Measurements from ENCODE around the gene KDR.

KDR gene

GRCh38 chr4:55077577-55077976 lies 47.8 kb downstream of the KDR start:
- no peak for DNase-seq

GRCh38 chr4:55075823-55076716 lies 49.3 kb downstream of the KDR start:
- DNase-seq = no peak

GRCh38 chr4:55075376-55075775 lies 50.0 kb downstream of the KDR start:
- no peak for DNase-seq

GRCh38 chr4:55074386-55074785 lies 51.0 kb downstream of the KDR start:
- DNase-seq = no peak

- DNase-seq = no peak
These were observed 53.4 kb downstream of the KDR start for GRCh38 chr4:55071951-55072350.

GRCh38 chr4:55069248-55069647 lies 56.1 kb downstream of the KDR start:
- no peak for DNase-seq

GRCh38 chr4:55068522-55068921 lies 56.9 kb downstream of the KDR start:
- no peak for DNase-seq

- no peak for DNase-seq
These were observed 59.4 kb downstream of the KDR start for GRCh38 chr4:55066018-55066417.

GRCh38 chr4:55055529-55055928 lies 69.9 kb downstream of the KDR start:
- no peak for DNase-seq

- no peak for DNase-seq
These were observed 73.9 kb downstream of the KDR start for GRCh38 chr4:55051532-55051931.

- DNase-seq = no peak
These were observed 74.9 kb downstream of the KDR start for GRCh38 chr4:55050418-55050950.

- no peak for DNase-seq
These were observed 87.1 kb downstream of the KDR start for GRCh38 chr4:55038176-55038890.

- DNase-seq = no peak
These were observed 87.7 kb downstream of the KDR start for GRCh38 chr4:55037728-55038127.

- no peak for DNase-seq
These were observed 89.0 kb downstream of the KDR start for GRCh38 chr4:55036405-55036804.

GRCh38 chr4:55035892-55036291 lies 89.5 kb downstream of the KDR start:
- DNase-seq = no peak

- DNase-seq = no peak
These were observed 92.1 kb downstream of the KDR start for GRCh38 chr4:55033296-55033695.

GRCh38 chr4:55032788-55033187 lies 92.6 kb downstream of the KDR start:
- no peak for DNase-seq

GRCh38 chr4:55032179-55032578 lies 93.2 kb downstream of the KDR start:
- DNase-seq = no peak

GRCh38 chr4:55031158-55031557 lies 94.2 kb downstream of the KDR start:
- DNase-seq = no peak

- no peak for DNase-seq
These were observed 94.8 kb downstream of the KDR start for GRCh38 chr4:55030589-55030988.

GRCh38 chr4:55029821-55030503 lies 95.4 kb downstream of the KDR start:
- DNase-seq = no peak

- no peak for DNase-seq
These were observed 96.1 kb downstream of the KDR start for GRCh38 chr4:55029321-55029720.
